SK-MEL-5 (cell line): ENCODE data around the gene ERP44. TPM values are rescaled to one million over a fixed set of nuclear protein-coding genes. Genes with fewer than 3 reads are reported as not detected.

Source experiments
- DNase-seq: peaks from one replicate; pipeline ENCODE4 v3.0.0-alpha.2; 2016; ENCODE audit warnings: low read depth, low spot score
- in situ Hi-C: cut with HindIII; loops from 2 replicates; pipeline ENCODE4 v1.10.0; 2016; ENCODE audit warnings: low sequenced_read_pairs, high pct_unique_total_duplicates, low pct_unique_long_range_greater_than_20kb
- total RNA-seq: library from RNA; depleted of rRNA; stranded (reverse); fragments of >200 nt; shearing (Covaris generic); gene quantifications from 2 replicates; pipeline ENCODE4 v1.2.3, GENCODE V29; 2014

The ERP44 gene
- total RNA-seq, 1 experiment from 2014 or later = 29.5 TPM

DNA sequence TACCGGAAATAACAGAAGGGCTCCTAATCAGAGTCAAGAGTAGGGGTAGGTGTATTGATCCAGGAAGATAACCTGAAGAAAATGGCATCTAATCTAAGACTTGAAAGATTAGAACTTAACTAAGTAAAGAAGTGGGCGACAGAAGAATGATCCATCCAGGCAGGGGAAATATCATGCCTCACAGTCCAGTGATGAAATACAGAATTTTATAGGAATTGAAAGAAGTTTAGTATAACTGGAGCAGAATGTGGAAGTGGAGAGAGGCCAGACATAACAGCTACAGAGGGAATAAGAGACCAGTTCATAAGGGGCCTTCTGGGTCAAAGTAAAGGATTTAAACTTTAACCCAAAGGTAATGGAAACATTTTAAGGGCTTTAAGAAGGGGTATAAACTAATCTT, 42.2 kb downstream of the ERP44 start:
- in situ Hi-C loops = loop anchor here (25.0 kb wide), 1 partner anchor 531 kb away; the partner anchor contains the start of gene CAVIN4

DNA sequence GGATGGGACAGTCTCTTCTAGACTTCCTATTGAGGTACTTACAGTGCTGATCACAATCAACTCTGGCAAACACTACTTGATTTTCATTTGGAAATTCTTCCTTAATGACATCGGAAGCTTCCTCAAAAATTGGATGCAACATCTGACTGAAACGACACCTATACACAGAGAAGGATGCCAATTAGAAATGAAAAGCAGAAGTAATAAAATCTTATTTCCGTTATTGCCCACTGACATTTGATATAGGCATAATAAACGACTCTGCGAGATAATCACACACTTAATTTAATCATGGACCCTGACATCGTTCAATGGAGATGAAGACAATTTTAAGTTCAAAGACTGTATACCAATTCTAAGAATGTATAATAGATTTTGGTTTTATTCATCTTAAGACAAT, 46.4 kb downstream of the ERP44 start:
- in situ Hi-C loops = loop anchor here (25.0 kb wide), 1 partner anchor 535 kb away; the partner anchor contains the start of gene CAVIN4

More for the DNA sequence above, 42.2 kb downstream of the ERP44 start:
- no peak for DNase-seq

GRCh38 chr9:100049551-100049950, 49.2 kb downstream of the ERP44 start:
- no peak for DNase-seq
- in situ Hi-C loops = no loop called here

More for the DNA sequence above, 46.4 kb downstream of the ERP44 start:
- no peak for DNase-seq

DNA sequence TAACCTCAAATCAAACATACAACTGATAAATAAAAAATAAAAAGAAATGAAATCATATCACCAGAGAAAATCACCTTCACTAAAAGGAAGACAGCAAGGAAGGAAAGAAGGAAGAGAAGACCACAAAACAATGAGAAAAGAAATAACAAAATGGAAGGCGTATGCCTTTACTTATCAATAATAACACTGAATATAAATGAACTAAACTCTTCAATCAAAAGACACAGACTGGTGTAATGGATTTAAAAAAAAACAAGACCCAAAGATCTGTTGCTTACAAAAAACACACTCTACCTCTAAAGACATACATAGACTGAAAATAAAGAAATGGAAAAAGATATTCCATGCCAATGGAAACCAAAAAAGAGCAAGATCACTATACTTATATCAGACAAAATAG, 60.3 kb downstream of the ERP44 start:
- in situ Hi-C loops = no loop called here
- no peak for DNase-seq

DNA sequence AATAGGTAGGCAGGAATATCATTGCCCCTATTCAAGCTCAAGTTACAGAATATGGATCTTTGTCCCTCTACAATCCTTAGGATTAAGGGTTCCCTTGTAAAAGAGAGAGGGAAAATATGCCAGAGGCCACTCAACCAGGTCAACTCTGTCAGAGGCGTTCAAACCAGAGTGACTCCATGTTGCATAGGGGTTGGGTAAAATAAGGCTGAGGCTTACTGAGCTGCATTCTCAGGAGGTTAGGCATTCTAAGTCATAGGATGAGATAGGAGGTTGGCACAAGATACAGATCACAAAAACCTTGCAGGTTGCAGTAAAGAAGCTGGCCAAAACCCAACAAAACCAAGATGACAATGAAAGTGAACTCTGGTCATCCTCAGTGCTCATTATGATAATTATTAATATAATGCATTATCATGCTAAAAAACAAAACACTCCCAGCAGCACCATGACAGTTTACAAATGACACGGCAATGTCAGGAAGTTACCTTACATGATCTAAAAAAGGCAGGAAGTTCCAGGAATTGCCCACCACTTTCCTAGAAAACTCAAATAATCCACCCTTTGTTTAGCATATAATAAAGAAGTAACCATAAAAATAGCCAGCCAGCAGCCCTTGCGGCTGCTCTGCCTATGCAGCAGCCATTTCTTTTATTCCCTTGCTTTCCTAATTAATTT, 64.8 kb downstream of the ERP44 start:
- in situ Hi-C loops = no loop called here
- peak; percentile 38 for DNase-seq

DNA sequence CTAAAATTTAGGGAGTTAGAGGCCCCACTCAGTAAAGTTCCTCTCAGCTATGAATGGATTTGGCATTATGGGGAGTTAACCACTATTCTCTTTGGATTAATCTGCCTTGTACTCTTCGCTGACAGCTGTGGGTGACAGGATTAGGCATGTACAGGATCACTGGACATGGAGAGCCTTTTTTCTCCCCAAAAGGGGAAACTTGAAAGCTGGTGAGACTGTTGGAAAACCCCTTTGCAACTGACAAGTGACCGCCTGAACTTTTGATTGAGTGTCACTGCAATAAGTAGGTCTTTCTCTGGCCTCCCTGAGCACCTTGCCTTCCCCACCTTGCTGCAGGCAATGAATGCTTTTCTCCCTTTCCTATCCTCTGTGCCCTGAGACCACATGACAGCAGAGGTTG, 68.3 kb downstream of the ERP44 start:
- in situ Hi-C loops = no loop called here

DNA sequence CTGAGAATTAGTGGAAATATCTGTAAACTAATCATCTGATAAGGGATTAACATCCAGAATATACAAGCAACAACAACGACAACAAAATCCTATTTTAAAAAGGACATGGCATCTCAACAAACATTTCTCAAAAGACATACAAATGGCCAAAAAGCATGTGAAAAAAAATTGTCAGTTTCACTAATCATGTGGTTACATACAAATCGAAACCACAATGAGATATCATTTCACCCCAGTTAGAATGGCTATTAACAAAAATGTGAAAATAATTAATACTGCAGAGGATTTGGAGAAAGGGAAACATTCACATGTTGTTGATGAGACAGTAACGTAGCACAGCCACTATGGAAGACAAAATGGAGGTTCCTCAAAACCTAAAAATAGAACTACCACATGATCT, 69.5 kb downstream of the ERP44 start:
- DNase-seq = no peak
- in situ Hi-C loops = no loop called here

More for the DNA sequence above, 68.3 kb downstream of the ERP44 start:
- DNase-seq = no peak

- in situ Hi-C loops = no loop called here
Measured at GRCh38 chr9:100028201-100028784, 70.5 kb downstream of the ERP44 start.

DNA sequence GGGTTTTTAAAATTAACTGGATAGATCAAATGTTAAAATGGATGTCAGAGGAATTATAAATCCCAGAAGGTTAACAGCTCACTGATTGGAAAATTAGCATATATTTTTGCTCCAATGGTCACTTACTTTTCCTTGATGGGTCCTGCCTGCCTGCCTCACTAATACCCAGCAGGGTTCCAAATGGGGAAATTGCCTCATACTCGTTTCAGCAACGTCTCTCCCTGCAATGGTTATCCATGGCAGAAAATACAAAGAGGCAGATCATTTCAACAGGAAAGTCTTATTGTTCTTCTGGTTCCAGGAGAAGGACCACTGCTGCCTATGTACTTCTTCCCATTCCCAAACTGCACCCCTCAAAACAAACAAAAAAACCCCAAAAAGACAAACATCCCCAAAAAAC, 71.3 kb downstream of the ERP44 start:
- no peak for DNase-seq
- in situ Hi-C loops = no loop called here

More at GRCh38 chr9:100028201-100028784, 70.5 kb downstream of the ERP44 start:
- DNase-seq = peak; percentile 88

DNA sequence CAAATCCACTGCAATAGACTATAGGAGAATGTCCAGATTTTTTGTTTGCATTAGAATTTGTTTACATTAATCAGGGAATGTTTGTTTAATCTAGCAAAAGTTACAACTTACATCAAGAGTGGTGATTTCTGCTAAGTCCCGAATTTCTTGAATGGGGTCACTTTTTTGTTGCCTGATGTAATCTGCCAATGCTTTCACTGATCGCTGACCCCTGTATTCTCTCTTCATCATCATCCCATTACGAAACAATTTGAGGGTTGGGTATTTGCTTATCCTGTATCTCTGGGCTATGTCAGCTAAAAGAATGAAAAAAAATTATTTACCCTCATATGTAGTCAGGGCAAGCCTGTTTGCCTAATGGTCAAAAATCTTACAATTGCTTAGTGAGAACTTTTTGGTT, 76.9 kb downstream of the ERP44 start:
- DNase-seq = no peak
- in situ Hi-C loops = no loop called here

DNA sequence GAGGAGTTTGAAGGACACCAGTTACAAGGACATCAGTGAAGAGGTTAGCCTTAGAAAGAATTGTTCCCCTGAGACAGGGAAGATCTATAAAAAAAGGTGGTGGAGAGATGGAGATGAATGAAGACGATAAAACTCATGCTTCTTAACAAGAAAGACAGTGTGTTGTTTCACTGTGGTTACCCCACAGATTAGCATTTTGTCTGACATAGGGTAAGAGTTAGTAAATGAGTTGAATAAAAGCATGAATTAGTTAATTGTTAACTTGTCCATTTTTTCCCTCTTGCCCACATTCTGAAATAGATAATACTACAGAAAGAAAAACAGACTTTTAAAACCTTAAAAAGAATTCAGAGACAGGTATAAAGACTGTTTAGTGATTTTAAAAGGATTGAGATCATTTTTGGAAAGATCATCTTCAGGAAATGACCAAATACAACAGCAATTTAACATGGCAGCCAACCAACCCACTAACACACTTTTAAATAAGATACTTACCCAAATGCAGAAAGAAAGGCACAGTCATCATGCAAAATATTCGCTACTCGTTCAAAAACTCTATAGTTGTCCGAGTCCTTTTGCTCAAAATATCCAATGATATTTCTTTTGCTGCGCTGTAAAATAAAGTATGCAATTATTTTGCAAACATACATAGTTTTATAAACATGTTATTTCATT, 78.5 kb downstream of the ERP44 start:
- DNase-seq = peak; percentile 37
- in situ Hi-C loops = no loop called here

GRCh38 chr9:100019541-100019940, 79.3 kb downstream of the ERP44 start:
- no peak for DNase-seq
- in situ Hi-C loops = no loop called here

- in situ Hi-C loops = no loop called here
- DNase-seq = peak; percentile 91
Measured at GRCh38 chr9:100014846-100015245, 84.0 kb downstream of the ERP44 start.

DNA sequence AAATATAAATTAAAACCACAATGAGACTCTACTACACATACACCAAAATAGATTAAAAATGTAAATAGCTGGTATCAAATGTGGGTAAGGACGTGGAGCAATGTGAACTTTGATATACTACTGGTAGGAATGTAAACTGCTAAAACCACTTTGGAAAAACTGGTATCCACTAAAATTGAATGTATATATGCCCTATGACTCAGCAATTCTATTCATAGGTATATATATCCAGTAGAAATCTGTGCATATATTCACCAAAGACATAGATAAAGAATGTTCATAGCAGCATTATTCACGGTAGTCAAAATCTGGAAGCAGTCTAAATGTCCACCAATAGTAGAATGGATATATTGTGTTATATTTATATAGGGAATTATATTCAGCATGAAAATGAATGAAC, 85.2 kb downstream of the ERP44 start:
- DNase-seq = no peak
- in situ Hi-C loops = no loop called here

GRCh38 chr9:100012279-100012678, 86.5 kb downstream of the ERP44 start:
- DNase-seq = no peak
- in situ Hi-C loops = no loop called here

DNA sequence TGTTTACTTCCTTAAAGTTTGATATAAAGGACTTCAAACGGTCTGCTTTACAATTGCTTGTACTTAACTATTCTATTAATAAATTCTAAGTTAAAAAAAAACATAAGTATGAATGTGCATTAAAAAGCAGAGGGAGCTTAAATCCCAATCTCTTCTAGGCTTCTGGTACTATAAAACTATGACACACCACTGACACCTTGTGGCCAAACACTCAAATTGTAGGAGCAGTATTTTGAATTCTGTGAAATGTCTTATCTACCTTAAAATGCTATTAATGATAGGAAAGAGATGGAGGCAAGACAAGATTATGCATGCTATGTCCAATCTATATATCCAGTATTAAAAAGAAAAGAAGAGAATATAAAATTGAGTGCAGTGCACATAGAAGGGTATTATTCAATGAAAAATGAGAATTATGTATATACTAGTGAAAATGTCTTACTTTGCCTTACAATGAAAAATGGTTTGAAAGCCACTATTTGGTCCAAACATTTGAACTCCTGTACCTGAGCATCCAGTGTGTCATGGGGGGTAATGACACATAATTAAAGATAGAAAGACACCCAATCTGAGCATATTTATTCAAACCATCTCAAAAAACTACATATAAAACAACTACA, 87.6 kb downstream of the ERP44 start:
- in situ Hi-C loops = no loop called here
- DNase-seq = peak; percentile 80

- in situ Hi-C loops = no loop called here
- DNase-seq = no peak
Measured at GRCh38 chr9:99999797-100000196, 99.0 kb downstream of the ERP44 start.

DNA sequence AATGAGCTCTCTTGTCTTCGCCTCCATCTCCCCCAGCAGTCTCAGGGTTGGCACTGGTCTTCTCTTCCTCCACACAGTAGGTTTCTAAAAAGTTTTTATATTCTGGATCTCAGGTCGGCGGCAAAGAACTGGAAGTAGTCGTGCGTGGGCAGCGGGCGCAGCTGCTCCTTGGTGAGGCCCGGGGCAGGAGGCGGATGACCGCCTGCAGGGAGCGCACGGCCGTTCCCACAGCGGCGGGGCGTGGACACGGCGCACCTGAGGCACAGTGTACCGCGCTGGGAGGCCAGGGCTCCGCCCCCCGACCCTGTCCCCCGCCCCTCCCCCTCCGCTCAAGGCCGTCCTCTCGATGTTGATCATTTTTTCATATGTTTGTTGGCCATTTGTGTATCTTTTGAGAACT, 99.9 kb downstream of the ERP44 start:
- in situ Hi-C loops = no loop called here
- DNase-seq = no peak
